Measurements from ENCODE around the gene GALNT10.

GALNT10 gene

DNA sequence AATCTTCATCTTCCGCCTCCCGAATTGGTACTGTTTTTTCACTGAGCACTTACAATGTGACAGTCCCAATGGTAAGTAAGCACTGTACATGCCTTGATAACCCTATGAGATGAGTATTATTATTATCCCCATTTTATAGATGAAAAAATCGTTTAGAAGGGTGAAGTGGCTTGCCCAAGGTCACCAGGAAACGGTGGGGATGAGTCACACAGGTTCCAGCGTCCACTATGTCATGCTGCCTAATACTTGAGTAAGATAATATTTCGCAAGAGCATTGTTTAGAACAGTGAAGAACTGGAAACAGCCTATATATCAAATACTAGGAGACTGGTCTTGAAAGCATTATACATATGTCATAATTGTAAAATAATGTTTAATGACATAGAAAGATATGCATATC, 274.6 kb downstream of the GALNT10 start:
- H3K4me2 ChIP-seq (ENCODE audit: insufficient read depth, low read length) = no peak overlapping the region
- no peak for TF ChIP-seq EZH2 (IDR thresholded peaks at IDR 0.05; ENCODE audit: borderline replicate concordance, low read depth, low read length, severe bottlenecking)
- TF ChIP-seq, protein P1, sequence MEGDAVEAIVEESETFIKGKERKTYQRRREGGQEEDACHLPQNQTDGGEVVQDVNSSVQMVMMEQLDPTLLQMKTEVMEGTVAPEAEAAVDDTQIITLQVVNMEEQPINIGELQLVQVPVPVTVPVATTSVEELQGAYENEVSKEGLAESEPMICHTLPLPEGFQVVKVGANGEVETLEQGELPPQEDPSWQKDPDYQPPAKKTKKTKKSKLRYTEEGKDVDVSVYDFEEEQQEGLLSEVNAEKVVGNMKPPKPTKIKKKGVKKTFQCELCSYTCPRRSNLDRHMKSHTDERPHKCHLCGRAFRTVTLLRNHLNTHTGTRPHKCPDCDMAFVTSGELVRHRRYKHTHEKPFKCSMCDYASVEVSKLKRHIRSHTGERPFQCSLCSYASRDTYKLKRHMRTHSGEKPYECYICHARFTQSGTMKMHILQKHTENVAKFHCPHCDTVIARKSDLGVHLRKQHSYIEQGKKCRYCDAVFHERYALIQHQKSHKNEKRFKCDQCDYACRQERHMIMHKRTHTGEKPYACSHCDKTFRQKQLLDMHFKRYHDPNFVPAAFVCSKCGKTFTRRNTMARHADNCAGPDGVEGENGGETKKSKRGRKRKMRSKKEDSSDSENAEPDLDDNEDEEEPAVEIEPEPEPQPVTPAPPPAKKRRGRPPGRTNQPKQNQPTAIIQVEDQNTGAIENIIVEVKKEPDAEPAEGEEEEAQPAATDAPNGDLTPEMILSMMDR (IDR thresholded peaks at IDR 0.05; ENCODE audit: borderline replicate concordance, extremely low read depth, low read length, poor library complexity, severe bottlenecking) = no peak
- no peak overlapping the region for H2AFZ ChIP-seq (ENCODE audit: low read depth, low read length)
- no peaks in the 10 kb centered on the region for H3K79me2 ChIP-seq (ENCODE audit: insufficient read depth, low read length)
- H3K4me3 ChIP-seq (ENCODE audit: low read depth in 1 of 2, low read length in 2 of 2) = no peak overlapping the region
- H3K9me3 ChIP-seq (ENCODE audit: insufficient read depth, low read length, severe bottlenecking) = no peaks in the 10 kb centered on the region
- no peaks in the 10 kb centered on the region for H3K36me3 ChIP-seq (ENCODE audit: insufficient read depth, low read length)
- H3K4me1 ChIP-seq (ENCODE audit: insufficient read depth, low read length) = no peaks in the 10 kb centered on the region
- no peak overlapping the region for H3K9ac ChIP-seq (ENCODE audit: low read depth, low read length)
- ATAC-seq (ENCODE audit: insufficient read depth, low read depth) (no peak), DNase-seq (no peak)
- peaks cover 3% of the 10 kb centered on the region; the same call in 1 of the 2 replicates for H4K20me1 ChIP-seq (ENCODE audit: insufficient read depth, low read length)
- no peaks in the 10 kb centered on the region for H3K27me3 ChIP-seq (ENCODE audit: insufficient read depth, low read length, poor library complexity)
- no peak overlapping the region for H3K27ac ChIP-seq (ENCODE audit: low read length)

DNA sequence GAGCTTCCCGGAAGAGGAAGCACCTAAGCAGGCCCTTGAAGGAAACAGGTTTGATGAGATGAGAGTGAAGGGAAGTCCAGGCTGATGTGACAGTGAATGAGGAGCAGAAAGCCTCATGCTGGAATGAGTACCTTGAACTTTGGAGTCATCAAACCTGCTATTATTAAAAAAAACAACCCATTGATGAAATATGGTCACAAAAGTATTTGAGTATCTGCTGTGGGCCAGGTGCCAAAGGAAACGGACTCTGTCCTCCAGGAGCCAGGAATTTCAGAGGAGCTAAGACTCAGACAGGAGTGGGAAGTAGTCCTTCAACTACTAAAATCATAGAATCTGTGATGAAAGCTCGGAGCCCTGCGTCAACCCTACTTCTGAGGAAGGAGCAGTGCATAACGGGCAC, 275.6 kb downstream of the GALNT10 start:
- no peaks in the 10 kb centered on the region for H3K79me2 ChIP-seq (ENCODE audit: insufficient read depth, low read length)
- no peak overlapping the region for H3K4me3 ChIP-seq (ENCODE audit: low read depth in 1 of 2, low read length in 2 of 2)
- no peaks in the 10 kb centered on the region for H3K36me3 ChIP-seq (ENCODE audit: insufficient read depth, low read length)
- H3K4me2 ChIP-seq (ENCODE audit: insufficient read depth, low read length) = no peak overlapping the region
- TF ChIP-seq, protein P1 (IDR thresholded peaks at IDR 0.05; ENCODE audit: borderline replicate concordance, extremely low read depth, low read length, poor library complexity, severe bottlenecking) = no peak
- TF ChIP-seq EZH2 (IDR thresholded peaks at IDR 0.05; ENCODE audit: borderline replicate concordance, low read depth, low read length, severe bottlenecking) = no peak
- H3K27ac ChIP-seq (ENCODE audit: low read length) = no peak overlapping the region
- no peak for ATAC-seq (ENCODE audit: insufficient read depth, low read depth)
- no peak overlapping the region for H2AFZ ChIP-seq (ENCODE audit: low read depth, low read length)
- H4K20me1 ChIP-seq (ENCODE audit: insufficient read depth, low read length) = peaks cover 3% of the 10 kb centered on the region; the same call in 1 of the 2 replicates
- H3K4me1 ChIP-seq (ENCODE audit: insufficient read depth, low read length) = no peaks in the 10 kb centered on the region
- peaks cover 5% of the 10 kb centered on the region for H3K27me3 ChIP-seq (ENCODE audit: insufficient read depth, low read length, poor library complexity)
- no peak for DNase-seq
- H3K9me3 ChIP-seq (ENCODE audit: insufficient read depth, low read length, severe bottlenecking) = no peaks in the 10 kb centered on the region
- H3K9ac ChIP-seq (ENCODE audit: low read depth, low read length) = no peak overlapping the region

DNA sequence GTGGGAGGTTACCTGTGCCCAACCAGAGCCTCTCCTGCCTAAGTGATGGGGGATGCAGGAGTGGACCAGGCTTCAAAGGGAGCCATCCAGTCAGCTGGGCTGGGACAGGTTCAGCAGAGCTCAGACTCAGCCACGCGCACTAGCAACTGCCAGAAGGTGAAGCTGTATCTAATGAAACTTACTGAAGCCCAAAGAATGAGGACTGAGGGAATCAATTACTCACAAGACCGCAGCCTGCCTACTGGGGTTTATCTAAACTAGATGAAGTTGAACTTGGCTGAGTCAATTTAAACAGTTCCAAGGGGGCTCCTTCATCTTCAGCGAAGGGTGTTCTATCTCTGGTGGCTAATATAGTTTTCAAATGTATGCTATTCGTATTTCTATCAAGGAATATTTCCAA, 276.1 kb downstream of the GALNT10 start:
- no peaks in the 10 kb centered on the region for H3K4me1 ChIP-seq (ENCODE audit: insufficient read depth, low read length)
- H3K9ac ChIP-seq (ENCODE audit: low read depth, low read length) = no peak overlapping the region
- no peaks in the 10 kb centered on the region for H3K79me2 ChIP-seq (ENCODE audit: insufficient read depth, low read length)
- DNase-seq = no peak
- peaks cover 3% of the 10 kb centered on the region; the same call in 1 of the 2 replicates for H4K20me1 ChIP-seq (ENCODE audit: insufficient read depth, low read length)
- no peak overlapping the region for H3K27ac ChIP-seq (ENCODE audit: low read length)
- peaks cover 5% of the 10 kb centered on the region for H3K27me3 ChIP-seq (ENCODE audit: insufficient read depth, low read length, poor library complexity)
- no peak overlapping the region for H2AFZ ChIP-seq (ENCODE audit: low read depth, low read length)
- H3K36me3 ChIP-seq (ENCODE audit: insufficient read depth, low read length) = no peaks in the 10 kb centered on the region
- no peak for ATAC-seq (ENCODE audit: insufficient read depth, low read depth)
- no peaks in the 10 kb centered on the region for H3K9me3 ChIP-seq (ENCODE audit: insufficient read depth, low read length, severe bottlenecking)
- H3K4me2 ChIP-seq (ENCODE audit: insufficient read depth, low read length) = no peak overlapping the region
- TF ChIP-seq, protein P1 (IDR thresholded peaks at IDR 0.05; ENCODE audit: borderline replicate concordance, extremely low read depth, low read length, poor library complexity, severe bottlenecking) = no peak
- no peak for TF ChIP-seq EZH2 (IDR thresholded peaks at IDR 0.05; ENCODE audit: borderline replicate concordance, low read depth, low read length, severe bottlenecking)
- H3K4me3 ChIP-seq (ENCODE audit: low read depth in 1 of 2, low read length in 2 of 2) = no peak overlapping the region
